Kidney tubule cell (primary cell): Measurements from ENCODE around the gene PRKCQ.

ENCODE experiments used
- DNase-seq: peaks from one replicate; pipeline ENCODE4 v3.0.0-alpha.2; 2018; ENCODE audit warnings: low spot score

Gene PRKCQ

GRCh38 chr10:6520138-6520537 lies 59.9 kb downstream of the PRKCQ start:
- peak; percentile 23 for DNase-seq

- DNase-seq: no peak
These were observed 61.2 kb downstream of the PRKCQ start for GRCh38 chr10:6518791-6519429.

GRCh38 chr10:6516929-6517284 lies 63.2 kb downstream of the PRKCQ start:
- DNase-seq: no peak

GRCh38 chr10:6516281-6516928 lies 63.7 kb downstream of the PRKCQ start:
- no peak for DNase-seq

- DNase-seq: no peak
These were observed 65.0 kb downstream of the PRKCQ start for GRCh38 chr10:6514844-6515780.

- DNase-seq: no peak
These were observed 65.9 kb downstream of the PRKCQ start for GRCh38 chr10:6514180-6514579.

GRCh38 chr10:6513476-6513875 lies 66.6 kb downstream of the PRKCQ start:
- no peak for DNase-seq

GRCh38 chr10:6512182-6512581 lies 67.9 kb downstream of the PRKCQ start:
- no peak for DNase-seq

- DNase-seq: no peak
These were observed 68.7 kb downstream of the PRKCQ start for GRCh38 chr10:6511347-6511746.

GRCh38 chr10:6507311-6507710 lies 72.8 kb downstream of the PRKCQ start:
- no peak for DNase-seq

GRCh38 chr10:6505300-6505699 lies 74.8 kb downstream of the PRKCQ start:
- no peak for DNase-seq

GRCh38 chr10:6504296-6504695 lies 75.8 kb downstream of the PRKCQ start:
- DNase-seq: peak; percentile 42

GRCh38 chr10:6503171-6503570 lies 76.9 kb downstream of the PRKCQ start:
- no peak for DNase-seq

GRCh38 chr10:6501931-6502330 lies 78.1 kb downstream of the PRKCQ start:
- peak; percentile 96 for DNase-seq

- DNase-seq: no peak
These were observed 80.1 kb downstream of the PRKCQ start for GRCh38 chr10:6499974-6500373.

- peak; percentile 72 for DNase-seq
These were observed 81.3 kb downstream of the PRKCQ start for GRCh38 chr10:6498771-6499170.

GRCh38 chr10:6497620-6498019 lies 82.5 kb downstream of the PRKCQ start:
- DNase-seq: no peak

- no peak for DNase-seq
These were observed 85.0 kb downstream of the PRKCQ start for GRCh38 chr10:6494936-6495592.

- no peak for DNase-seq
These were observed 85.6 kb downstream of the PRKCQ start for GRCh38 chr10:6494442-6494819.

GRCh38 chr10:6493521-6494441 lies 86.3 kb downstream of the PRKCQ start:
- peak; percentile 70 for DNase-seq

- no peak for DNase-seq
These were observed 87.2 kb downstream of the PRKCQ start for GRCh38 chr10:6492896-6493295.
